ENCODE results near the gene ALOX12B.
"Not testable (repeated sequence)": the region's sequence is repeated elsewhere in the genome, so short reads cannot be mapped to it uniquely, and the experiment has no call there.

Gene ALOX12B

DNA sequence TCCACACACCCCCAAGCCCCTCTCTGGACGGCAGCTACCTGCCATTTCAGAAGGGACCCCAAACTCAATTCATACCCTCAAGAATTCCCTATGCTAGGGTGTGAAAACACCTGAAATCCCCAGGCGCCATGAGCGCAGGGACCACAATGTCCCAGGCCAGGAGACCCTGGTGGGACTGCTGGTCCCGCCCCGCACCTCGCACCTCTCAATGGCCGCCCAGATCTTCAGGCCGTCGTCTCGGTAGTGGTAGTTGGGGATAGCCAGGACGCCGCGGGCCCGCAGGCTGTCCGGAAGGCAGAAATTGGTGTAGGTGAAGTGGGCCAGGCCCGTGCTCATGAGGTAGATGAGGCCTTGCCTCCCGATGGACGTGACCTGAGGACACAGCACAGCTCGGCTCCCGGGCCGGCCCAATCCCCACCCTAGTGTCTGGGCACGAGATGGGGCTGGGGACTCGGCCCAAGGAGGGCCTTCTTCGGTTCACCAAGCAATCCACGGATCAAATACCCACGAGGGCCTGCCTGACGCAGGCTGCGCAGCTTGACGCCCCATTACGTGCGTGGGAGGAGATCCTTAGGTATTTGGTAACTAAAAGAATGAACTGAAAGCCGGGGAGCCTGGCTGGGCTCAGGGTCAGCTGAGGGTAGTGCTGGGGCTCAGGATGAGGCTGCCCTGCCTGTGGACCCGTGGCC lies 21.6 kb upstream of the ALOX12B start:
- TF ChIP-seq, protein P1, sequence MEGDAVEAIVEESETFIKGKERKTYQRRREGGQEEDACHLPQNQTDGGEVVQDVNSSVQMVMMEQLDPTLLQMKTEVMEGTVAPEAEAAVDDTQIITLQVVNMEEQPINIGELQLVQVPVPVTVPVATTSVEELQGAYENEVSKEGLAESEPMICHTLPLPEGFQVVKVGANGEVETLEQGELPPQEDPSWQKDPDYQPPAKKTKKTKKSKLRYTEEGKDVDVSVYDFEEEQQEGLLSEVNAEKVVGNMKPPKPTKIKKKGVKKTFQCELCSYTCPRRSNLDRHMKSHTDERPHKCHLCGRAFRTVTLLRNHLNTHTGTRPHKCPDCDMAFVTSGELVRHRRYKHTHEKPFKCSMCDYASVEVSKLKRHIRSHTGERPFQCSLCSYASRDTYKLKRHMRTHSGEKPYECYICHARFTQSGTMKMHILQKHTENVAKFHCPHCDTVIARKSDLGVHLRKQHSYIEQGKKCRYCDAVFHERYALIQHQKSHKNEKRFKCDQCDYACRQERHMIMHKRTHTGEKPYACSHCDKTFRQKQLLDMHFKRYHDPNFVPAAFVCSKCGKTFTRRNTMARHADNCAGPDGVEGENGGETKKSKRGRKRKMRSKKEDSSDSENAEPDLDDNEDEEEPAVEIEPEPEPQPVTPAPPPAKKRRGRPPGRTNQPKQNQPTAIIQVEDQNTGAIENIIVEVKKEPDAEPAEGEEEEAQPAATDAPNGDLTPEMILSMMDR (IDR thresholded peaks at IDR 0.05; ENCODE audit: insufficient read depth, low read depth, low read length, missing control alignments): no peak
- H3K4me3 ChIP-seq (ENCODE audit: low read length): no peak overlapping the region
- no peak for DNase-seq (ENCODE audit: low read depth)

DNA sequence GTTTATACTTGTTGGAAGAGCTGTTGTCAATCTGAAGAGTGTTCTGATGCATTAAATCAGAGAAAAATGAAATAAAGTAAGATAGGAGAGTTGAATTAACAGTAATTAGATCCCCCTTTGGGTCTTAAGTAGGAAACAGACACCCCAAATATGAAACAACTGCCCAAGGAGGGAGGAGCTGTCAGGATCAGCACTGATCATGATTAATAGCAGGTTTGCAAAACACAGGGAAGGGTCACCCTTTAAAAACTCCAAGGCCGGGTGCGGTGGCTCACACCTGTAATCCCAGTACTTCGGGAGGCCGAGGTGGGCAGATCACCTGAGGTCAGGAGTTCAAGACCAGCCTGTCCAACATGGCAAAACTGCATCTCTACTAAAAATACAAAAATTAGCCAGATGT lies 19.5 kb upstream of the ALOX12B start:
- H3K4me3 ChIP-seq (ENCODE audit: low read length); DNase-seq (ENCODE audit: low read depth): not testable (repeated sequence)

DNA sequence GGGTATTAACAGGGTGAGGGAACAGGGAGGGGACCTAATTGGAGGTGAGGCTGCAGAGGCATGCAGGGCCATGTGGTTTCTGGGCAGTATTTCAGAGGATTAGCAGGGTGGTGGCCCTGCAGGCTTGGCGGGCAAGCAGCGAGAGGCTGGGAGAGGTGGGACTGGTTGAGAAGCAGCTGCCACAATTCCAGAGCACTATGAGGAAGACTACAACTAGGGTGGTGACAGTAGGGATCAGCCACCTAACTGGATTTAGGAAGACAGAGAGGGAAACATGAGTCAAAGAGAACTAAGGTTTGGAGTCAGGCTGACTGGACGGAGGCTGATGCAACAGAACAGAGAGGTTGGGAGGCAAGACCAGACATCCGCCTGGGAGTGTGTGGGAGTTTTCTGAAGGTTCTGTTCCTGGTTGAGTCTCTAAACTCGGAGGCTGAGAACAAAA lies 18.5 kb upstream of the ALOX12B start:
- TF ChIP-seq, protein P1 (IDR thresholded peaks at IDR 0.05; ENCODE audit: insufficient read depth, low read depth, low read length, missing control alignments): no peak
- H3K4me3 ChIP-seq (ENCODE audit: low read length): no peak overlapping the region
- peak; percentile 94 for DNase-seq (ENCODE audit: low read depth)

DNA sequence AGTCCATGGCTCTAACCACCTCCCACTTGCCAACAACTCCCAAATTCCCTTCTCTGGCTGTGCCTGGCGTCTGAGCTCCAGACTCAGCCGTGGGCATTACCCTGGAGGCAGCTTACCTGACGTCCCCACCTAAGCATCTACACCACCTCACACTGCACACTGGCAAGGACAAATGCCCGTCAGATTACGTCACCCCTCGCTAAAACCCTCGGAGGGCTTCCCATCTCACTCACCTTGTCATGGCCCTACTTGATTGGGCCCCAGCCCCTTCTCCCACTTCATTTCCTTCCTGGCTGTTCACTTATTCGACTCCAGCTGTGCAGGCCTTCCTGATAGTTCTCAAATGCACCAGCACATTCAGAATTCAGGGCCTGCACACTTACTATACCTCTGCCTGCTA lies 17.4 kb upstream of the ALOX12B start:
- DNase-seq (ENCODE audit: low read depth): no peak
- no peak overlapping the region for H3K4me3 ChIP-seq (ENCODE audit: low read length)
- TF ChIP-seq, protein P1 (IDR thresholded peaks at IDR 0.05; ENCODE audit: insufficient read depth, low read depth, low read length, missing control alignments): no peak

DNA sequence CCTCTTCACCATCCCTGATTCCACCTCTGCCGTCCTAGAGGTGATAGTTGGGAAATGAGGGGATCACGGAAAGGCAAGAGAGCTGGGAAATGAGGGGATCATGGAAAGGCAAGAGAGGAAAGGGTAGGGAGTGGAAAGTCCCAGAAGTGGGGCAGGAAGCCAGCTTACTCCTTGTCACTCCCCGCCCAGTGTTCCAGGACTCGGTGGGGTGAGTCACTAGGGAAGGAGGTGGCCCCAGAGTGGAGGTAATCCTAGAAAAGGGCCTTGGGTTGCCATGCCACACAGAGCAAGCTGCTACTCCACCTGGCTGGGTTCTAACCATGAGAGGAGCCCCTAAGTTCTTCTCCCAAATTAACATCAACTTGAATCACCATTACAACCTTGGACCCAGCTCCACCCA lies 16.0 kb upstream of the ALOX12B start:
- TF ChIP-seq, protein P1 (IDR thresholded peaks at IDR 0.05; ENCODE audit: insufficient read depth, low read depth, low read length, missing control alignments): no peak

DNA sequence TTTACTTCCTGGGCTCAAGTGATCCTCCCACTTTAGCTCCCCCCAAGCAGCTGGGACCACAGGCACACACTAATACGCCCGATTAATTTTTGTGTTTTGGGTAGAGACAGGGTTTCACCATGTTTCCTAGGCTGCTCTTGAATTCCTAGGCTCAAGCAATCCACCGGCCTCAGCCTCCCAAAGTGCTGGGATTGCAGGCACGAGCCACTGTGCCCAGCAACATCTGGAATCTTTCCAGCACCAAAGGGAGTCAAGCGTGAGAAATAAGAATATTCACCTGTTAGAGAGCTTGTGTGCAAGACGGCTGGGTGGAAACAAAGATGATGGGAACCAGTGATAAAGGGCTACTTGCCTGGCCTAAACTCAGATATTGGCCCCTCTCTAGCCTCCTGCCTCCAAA lies 14.2 kb upstream of the ALOX12B start:
- TF ChIP-seq, protein P1 (IDR thresholded peaks at IDR 0.05; ENCODE audit: insufficient read depth, low read depth, low read length, missing control alignments): no peak
- no peak overlapping the region for H3K4me3 ChIP-seq (ENCODE audit: low read length)
- DNase-seq (ENCODE audit: low read depth): no peak

More for the DNA sequence above, 16.0 kb upstream of the ALOX12B start:
- H3K4me3 ChIP-seq (ENCODE audit: low read length): no peak overlapping the region
- DNase-seq (ENCODE audit: low read depth): peak; percentile 81

DNA sequence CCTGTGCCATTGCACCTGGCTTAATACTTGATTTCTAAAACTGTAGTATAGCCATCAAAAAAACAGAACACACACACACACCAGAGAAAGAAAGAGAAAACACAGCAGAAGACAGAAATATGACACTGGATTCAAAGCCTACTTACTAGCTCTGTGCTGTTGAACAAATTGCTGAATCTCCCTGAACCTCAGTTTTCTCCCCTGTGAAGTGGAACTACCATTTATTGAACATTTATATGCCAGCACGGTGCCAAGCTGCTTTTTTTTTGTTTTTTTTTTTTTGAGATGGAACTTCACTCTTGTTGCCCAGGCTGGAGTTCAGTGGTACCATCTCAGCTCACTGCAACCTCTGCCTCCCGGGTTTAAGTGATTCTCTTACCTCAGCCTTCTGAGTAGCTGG lies 13.2 kb upstream of the ALOX12B start:
- DNase-seq (ENCODE audit: low read depth): no peak
- TF ChIP-seq, protein P1 (IDR thresholded peaks at IDR 0.05; ENCODE audit: insufficient read depth, low read depth, low read length, missing control alignments): no peak
- no peak overlapping the region for H3K4me3 ChIP-seq (ENCODE audit: low read length)

Data from epithelial cell of esophagus (primary cell).